ENCODE data around the gene MSI2.

Gene MSI2

DNA sequence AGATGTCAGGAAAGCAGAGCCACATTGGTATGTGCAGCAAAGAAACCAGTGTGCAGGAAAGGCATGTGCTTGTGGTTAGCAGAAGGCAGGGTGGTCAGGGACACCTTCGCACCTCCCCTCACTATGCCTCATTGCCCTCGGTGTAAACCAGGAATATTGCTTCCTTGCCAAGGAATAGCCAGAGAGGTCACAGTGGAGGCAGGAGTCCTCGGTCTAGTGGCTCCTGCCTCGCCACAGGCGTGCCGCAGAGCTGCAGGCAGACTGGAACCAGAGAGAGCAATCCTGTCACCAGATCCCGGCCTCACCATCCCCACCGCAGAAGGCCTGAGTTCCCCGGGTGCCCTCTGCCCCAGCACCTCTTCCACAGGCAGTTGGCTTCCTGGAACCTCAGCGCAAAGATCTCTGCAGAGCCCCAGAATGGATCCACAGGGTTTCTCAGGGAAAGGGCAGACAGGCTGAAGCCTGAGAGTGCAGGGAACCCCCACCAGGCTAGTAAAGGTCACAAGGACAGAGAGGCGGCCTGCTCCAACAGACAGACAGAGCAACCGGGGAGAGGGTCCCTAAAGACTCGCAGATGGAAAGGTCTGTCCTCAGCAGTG lies 467.2 kb downstream of the MSI2 start:
- no peak for DNase-seq (ENCODE audit: low read depth)

- DNase-seq (ENCODE audit: low read depth): no peak
Measured at GRCh38 chr17:57724026-57724728, 467.9 kb downstream of the MSI2 start.

DNA sequence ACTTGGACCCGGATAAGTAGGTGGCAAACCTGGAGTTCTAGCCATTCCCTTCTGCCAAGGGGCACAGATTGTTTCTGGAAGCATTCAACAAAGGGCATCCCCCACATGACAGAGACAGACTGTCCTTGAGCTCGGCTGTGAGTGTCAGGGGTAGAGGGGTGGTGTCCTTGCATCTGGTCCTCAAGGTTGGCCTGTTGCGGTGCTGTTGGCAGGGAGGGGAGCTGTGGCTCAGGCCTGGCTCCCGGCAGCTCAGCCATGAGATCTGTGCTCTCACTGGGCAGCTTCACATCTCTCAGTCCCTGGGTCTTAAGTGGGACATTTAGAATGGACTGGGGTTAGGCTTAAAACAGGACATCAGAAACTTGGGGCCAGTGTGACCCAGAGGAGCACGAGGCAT lies 468.4 kb downstream of the MSI2 start:
- no peak for DNase-seq (ENCODE audit: low read depth)

DNA sequence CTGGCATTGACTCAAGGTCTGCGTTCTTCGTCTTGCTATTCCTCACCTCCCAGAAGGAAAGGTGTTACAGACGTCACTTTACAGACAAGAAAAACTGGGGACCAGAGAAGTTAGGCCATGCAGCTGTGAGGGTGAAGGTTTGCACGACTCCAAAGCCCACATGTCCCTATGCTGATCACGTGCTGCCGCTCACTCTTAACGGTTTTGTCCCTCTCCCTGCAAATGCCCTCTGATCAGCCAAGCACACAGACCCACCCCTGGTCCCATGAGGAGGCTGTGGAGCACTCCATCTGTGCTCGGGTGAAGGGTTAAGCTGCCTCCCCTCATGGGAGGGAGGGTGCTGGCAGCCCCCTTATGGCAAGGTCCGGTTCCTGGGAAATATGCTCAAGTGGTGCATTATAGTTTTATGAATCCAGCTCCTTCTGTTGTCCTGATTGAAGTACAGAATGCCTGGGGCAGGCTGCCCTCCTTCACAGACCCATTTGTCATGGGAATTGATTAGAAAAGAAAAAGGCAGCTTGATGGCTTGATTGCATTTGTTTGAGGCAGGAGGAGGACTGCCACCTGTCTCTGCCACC lies 470.0 kb downstream of the MSI2 start:
- no peak for DNase-seq (ENCODE audit: low read depth)

DNA sequence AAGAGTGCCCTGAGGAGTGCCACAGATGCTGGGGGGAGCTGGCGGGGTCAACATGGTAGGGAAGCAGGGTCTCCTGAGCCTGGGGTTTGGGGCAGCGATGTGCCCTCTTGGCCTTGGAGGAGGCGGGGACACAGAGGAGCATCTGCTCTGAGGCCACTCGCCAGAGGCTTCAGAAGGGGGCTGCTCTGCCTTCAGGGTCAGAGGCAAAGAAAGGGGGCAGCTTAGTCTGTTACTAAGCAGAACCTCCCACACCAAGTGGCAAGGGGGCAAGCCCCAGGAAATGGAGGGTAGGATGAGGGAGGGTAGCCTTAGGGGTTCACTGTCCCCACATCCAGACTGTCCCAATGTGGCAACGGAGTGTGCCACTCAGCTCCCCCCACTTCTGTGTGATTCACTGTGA lies 470.5 kb downstream of the MSI2 start:
- DNase-seq (ENCODE audit: low read depth): no peak

DNA sequence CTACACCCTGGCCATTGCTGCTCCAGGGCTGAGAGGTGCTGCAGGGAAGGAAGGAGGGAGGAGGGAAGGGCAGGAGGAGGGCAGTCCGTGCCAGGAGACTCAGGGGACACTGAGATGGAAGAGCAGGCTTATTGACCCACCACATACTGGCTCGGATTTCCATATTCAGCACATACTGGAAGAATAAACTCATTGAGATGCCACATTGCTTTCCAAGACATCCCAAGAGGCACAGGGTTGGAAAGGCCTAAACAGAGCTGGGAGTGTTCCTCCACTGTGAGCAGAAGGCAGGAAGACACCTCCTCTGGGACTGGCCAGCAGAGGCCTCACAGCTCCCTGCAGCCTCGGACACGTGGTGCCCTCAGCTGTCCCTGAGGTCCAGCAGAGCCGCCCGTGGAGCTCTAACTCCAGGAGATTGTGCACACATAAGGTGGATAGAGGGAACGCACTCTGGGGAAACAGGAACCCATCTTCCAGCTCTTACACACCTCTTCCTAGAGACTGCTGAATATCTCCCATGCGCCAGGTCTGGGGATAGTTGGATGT lies 471.4 kb downstream of the MSI2 start:
- no peak for DNase-seq (ENCODE audit: low read depth)

GRCh38 chr17:57730026-57730701 lies 473.8 kb downstream of the MSI2 start:
- DNase-seq (ENCODE audit: low read depth): no peak

DNA sequence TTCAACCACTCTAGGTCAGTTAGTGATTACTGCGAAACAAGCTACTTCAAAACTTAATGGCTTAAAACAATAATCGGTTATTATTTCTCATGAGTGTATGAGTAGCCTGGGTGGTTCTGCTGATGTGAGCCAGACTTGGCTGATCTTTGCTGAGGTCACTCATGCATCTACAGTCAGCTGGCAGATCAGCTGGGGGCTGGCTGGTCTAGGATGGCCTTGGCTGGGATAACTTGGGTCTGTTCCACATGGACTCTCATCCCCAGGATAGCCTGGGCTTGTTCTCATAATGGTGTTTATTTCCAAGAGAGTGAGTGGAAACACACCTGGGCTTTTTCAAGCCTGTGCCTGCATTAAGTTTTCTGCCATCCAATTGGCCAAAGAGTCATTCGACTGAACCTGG lies 475.7 kb downstream of the MSI2 start:
- no peak for DNase-seq (ENCODE audit: low read depth)

- DNase-seq (ENCODE audit: low read depth): no peak
Measured at GRCh38 chr17:57733085-57733484, 476.8 kb downstream of the MSI2 start.
